Erythroblast (primary cell): ENCODE data around the gene TRIM31.

ENCODE experiments used
- GATA1 ChIP-seq: IDR thresholded peaks from 2 replicates; pipeline ENCODE4 v1.6.1; 2011; ENCODE audit warnings: low read depth, mild to moderate bottlenecking, control low read depth, low read length, moderate library complexity
- POLR2A ChIP-seq: IDR thresholded peaks from 2 replicates; pipeline ENCODE4 v1.6.1; 2011; ENCODE audit warnings: mild to moderate bottlenecking, low read length

GRCh38 chr6:30061858-30062458 is 50.9 kb downstream of the TRIM31 start:
- TF ChIP-seq POLR2A (no peak), GATA1 (no peak)
